ENCODE measurements around the gene KIF5B. TPM values are rescaled to one million over a fixed set of nuclear protein-coding genes. Genes with fewer than 3 reads are reported as not detected.
"Not testable (repeated sequence)": the region's sequence is repeated elsewhere in the genome, so short reads cannot be mapped to it uniquely, and the experiment has no call there.

KIF5B gene
- total RNA-seq, 1 experiment from 2014 or later, result 63.2 TPM

DNA sequence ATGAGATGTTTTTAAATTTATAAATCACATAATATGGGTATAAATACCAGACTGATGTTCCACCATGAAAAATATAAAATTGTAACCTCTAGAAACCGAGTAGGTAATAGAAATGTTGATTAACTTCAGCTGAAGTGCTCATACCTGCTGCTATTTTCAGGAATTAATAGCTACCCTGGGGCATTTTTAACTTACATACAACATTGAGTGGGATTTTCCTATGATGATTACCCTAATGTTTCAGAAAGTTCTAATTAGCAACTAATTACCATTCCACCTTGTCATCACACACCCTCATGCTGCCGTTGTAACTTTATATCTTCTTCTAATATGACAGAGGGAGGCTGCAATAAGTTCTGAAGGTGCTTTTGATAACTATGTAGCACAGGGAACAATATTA, 74.1 kb downstream of the KIF5B start:
- Mint-ChIP-seq H3K4me1 (peaks cover 9% of the 10 kb centered on the region), H3K27me3 (ENCODE audit: low read depth) (no peaks in the 10 kb centered on the region; the same call in 1 of the 2 replicates), H3K36me3 (peaks cover 24% of the 10 kb centered on the region), H3K27ac (no peak overlapping the region), H3K4me3 (no peak overlapping the region), H3K9me3 (peaks cover 31% of the 10 kb centered on the region)
- no peak for ATAC-seq
- no peak for TF ChIP-seq TEAD1 (CRISPR knock-in tag; IDR thresholded peaks at IDR 0.05)
- TF ChIP-seq, protein P1, sequence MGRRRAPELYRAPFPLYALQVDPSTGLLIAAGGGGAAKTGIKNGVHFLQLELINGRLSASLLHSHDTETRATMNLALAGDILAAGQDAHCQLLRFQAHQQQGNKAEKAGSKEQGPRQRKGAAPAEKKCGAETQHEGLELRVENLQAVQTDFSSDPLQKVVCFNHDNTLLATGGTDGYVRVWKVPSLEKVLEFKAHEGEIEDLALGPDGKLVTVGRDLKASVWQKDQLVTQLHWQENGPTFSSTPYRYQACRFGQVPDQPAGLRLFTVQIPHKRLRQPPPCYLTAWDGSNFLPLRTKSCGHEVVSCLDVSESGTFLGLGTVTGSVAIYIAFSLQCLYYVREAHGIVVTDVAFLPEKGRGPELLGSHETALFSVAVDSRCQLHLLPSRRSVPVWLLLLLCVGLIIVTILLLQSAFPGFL (CRISPR knock-in tag; IDR thresholded peaks at IDR 0.05; ENCODE audit: borderline replicate concordance), result no peak
- TF ChIP-seq ZNF671 (CRISPR knock-in tag; IDR thresholded peaks at IDR 0.05), result no peak
- TF ChIP-seq, protein P2, sequence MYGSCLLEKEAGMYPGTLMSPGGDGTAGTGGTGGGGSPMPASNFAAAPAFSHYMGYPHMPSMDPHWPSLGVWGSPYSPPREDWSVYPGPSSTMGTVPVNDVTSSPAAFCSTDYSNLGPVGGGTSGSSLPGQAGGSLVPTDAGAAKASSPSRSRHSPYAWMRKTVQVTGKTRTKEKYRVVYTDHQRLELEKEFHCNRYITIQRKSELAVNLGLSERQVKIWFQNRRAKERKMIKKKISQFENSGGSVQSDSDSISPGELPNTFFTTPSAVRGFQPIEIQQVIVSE (CRISPR knock-in tag; IDR thresholded peaks at IDR 0.05; ENCODE audit: borderline replicate concordance), result no peak
- TF ChIP-seq, protein P3, sequence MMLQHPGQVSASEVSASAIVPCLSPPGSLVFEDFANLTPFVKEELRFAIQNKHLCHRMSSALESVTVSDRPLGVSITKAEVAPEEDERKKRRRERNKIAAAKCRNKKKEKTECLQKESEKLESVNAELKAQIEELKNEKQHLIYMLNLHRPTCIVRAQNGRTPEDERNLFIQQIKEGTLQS (CRISPR knock-in tag; conservative IDR thresholded peaks at IDR 0.05), result no peak
- TF ChIP-seq, protein P4, sequence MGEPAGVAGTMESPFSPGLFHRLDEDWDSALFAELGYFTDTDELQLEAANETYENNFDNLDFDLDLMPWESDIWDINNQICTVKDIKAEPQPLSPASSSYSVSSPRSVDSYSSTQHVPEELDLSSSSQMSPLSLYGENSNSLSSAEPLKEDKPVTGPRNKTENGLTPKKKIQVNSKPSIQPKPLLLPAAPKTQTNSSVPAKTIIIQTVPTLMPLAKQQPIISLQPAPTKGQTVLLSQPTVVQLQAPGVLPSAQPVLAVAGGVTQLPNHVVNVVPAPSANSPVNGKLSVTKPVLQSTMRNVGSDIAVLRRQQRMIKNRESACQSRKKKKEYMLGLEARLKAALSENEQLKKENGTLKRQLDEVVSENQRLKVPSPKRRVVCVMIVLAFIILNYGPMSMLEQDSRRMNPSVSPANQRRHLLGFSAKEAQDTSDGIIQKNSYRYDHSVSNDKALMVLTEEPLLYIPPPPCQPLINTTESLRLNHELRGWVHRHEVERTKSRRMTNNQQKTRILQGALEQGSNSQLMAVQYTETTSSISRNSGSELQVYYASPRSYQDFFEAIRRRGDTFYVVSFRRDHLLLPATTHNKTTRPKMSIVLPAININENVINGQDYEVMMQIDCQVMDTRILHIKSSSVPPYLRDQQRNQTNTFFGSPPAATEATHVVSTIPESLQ (CRISPR knock-in tag; IDR thresholded peaks at IDR 0.05), result no peak
- TF ChIP-seq OVOL2 (CRISPR knock-in tag; IDR thresholded peaks at IDR 0.05; ENCODE audit: borderline replicate concordance), result no peak
- TF ChIP-seq, protein P5, sequence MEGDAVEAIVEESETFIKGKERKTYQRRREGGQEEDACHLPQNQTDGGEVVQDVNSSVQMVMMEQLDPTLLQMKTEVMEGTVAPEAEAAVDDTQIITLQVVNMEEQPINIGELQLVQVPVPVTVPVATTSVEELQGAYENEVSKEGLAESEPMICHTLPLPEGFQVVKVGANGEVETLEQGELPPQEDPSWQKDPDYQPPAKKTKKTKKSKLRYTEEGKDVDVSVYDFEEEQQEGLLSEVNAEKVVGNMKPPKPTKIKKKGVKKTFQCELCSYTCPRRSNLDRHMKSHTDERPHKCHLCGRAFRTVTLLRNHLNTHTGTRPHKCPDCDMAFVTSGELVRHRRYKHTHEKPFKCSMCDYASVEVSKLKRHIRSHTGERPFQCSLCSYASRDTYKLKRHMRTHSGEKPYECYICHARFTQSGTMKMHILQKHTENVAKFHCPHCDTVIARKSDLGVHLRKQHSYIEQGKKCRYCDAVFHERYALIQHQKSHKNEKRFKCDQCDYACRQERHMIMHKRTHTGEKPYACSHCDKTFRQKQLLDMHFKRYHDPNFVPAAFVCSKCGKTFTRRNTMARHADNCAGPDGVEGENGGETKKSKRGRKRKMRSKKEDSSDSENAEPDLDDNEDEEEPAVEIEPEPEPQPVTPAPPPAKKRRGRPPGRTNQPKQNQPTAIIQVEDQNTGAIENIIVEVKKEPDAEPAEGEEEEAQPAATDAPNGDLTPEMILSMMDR (IDR thresholded peaks at IDR 0.05), result no peak
- no peak for TF ChIP-seq ZNF121 (CRISPR knock-in tag; IDR thresholded peaks at IDR 0.05)
- DNase-seq (ENCODE audit: low spot score), result no peak
- ChIA-PET POLR2A (no interaction called here), CTCF (no interaction called here)

DNA sequence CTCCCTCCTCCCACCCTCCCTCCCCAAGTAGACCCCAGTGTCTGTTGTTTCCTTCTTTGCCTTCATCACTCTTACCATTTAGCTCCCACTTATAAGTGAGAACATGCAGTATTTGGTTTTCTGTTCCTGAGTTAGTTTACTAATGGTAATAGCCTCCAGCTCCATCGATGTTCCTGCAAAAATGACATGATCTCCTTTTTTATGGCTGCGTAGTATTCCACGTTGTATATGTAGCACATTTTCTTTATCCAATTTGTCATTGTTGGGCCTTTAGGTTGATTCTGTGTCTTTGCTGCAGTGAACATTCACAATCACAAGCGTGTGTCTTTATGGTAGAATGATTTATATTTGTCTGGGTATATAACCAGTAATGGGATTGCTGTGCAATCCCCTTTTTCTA, 75.8 kb downstream of the KIF5B start:
- Mint-ChIP-seq H3K9me3 (peaks cover 27% of the 10 kb centered on the region), H3K36me3 (peaks cover 25% of the 10 kb centered on the region), H3K4me1 (peaks cover 12% of the 10 kb centered on the region), H3K4me3 (no peak overlapping the region), H3K27ac (no peak overlapping the region), H3K27me3 (ENCODE audit: low read depth) (no peaks in the 10 kb centered on the region)
- ChIA-PET CTCF (no interaction called here), POLR2A (no interaction called here)
- no peak for DNase-seq (ENCODE audit: low spot score)
- TF ChIP-seq FOXK1 (CRISPR knock-in tag; IDR thresholded peaks at IDR 0.05), result no peak
- ATAC-seq, result no peak

DNA sequence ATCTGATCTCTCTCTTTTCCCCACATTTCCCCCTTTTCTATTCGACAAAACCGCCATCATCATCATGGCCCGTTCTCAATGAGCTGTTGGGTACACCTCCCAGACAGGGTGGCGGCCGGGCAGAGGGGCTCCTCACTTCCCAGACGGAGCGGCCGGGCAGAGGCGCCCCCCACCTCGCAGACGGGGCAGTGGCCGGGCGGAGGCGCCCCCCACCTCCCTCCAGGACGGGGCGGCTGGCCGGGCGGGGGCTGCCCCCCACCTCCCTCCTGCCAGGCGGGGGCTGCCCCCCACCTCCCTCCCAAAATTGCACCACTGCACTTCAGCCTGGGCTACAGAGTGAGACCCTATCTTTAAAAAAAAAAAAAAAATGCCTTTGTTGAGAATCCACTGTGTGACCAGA, 77.2 kb downstream of the KIF5B start:
- Mint-ChIP-seq H3K36me3 (peaks cover 25% of the 10 kb centered on the region), H3K9me3 (peaks cover 27% of the 10 kb centered on the region), H3K4me1 (peaks cover 20% of the 10 kb centered on the region)
- H3K27me3 Mint-ChIP-seq (ENCODE audit: low read depth); DNase-seq (ENCODE audit: low spot score); POLR2A ChIA-PET; H3K4me3 Mint-ChIP-seq; CTCF ChIA-PET; ATAC-seq; H3K27ac Mint-ChIP-seq: not testable (repeated sequence)

DNA sequence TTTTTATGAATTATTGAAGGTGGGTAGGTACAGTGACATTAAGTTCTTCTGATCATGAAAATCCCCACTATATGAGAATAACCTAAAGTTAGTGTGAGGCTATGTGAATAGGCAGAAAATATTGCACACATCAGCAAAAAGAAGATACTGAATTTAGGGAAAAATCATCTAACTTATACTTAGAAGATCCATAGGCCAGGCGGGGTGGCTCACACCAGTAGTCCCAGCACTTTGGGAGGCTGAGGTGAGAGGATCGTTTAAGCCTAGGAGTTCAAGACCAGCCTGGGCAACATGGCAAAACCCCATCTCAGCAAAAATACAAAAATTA, 78.1 kb downstream of the KIF5B start:
- Mint-ChIP-seq H3K9me3 (peaks cover 27% of the 10 kb centered on the region), H3K27me3 (ENCODE audit: low read depth) (no peaks in the 10 kb centered on the region), H3K27ac (no peak overlapping the region), H3K36me3 (peaks cover 25% of the 10 kb centered on the region), H3K4me1 (peaks cover 20% of the 10 kb centered on the region), H3K4me3 (no peak overlapping the region)
- no peak for DNase-seq (ENCODE audit: low spot score)
- TF ChIP-seq, protein P6, sequence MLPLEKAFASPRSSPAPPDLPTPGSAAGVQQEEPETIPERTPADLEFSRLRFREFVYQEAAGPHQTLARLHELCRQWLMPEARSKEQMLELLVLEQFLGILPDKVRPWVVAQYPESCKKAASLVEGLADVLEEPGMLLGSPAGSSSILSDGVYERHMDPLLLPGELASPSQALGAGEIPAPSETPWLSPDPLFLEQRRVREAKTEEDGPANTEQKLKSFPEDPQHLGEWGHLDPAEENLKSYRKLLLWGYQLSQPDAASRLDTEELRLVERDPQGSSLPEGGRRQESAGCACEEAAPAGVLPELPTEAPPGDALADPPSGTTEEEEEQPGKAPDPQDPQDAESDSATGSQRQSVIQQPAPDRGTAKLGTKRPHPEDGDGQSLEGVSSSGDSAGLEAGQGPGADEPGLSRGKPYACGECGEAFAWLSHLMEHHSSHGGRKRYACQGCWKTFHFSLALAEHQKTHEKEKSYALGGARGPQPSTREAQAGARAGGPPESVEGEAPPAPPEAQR (CRISPR knock-in tag; IDR thresholded peaks at IDR 0.05), result no peak
- TF ChIP-seq, protein P7, sequence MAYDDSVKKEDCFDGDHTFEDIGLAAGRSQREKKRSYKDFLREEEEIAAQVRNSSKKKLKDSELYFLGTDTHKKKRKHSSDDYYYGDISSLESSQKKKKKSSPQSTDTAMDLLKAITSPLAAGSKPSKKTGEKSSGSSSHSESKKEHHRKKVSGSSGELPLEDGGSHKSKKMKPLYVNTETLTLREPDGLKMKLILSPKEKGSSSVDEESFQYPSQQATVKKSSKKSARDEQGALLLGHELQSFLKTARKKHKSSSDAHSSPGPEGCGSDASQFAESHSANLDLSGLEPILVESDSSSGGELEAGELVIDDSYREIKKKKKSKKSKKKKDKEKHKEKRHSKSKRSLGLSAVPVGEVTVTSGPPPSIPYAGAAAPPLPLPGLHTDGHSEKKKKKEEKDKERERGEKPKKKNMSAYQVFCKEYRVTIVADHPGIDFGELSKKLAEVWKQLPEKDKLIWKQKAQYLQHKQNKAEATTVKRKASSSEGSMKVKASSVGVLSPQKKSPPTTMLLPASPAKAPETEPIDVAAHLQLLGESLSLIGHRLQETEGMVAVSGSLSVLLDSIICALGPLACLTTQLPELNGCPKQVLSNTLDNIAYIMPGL (CRISPR knock-in tag; IDR thresholded peaks at IDR 0.05), result no peak
- TF ChIP-seq, protein P3 (CRISPR knock-in tag; conservative IDR thresholded peaks at IDR 0.05), result no peak
- no peak for ATAC-seq
- ChIA-PET CTCF (no interaction called here), POLR2A (no interaction called here)
